Subcutaneous adipose tissue (tissue), 4 donors: ENCODE results near the gene ST3GAL2. TPM values are rescaled to one million over a fixed set of nuclear protein-coding genes. Genes with fewer than 3 reads are reported as not detected.

Experiments used
- CTCF ChIP-seq: fragments of 450-650 bp; IDR thresholded peaks from one replicate; pipeline ENCODE4 v1.5.1; 2016; ENCODE audit warnings: low read depth, mild to moderate bottlenecking, control low read depth, antibody characterized with exemption, moderate library complexity
- total RNA-seq, 4 donors: library from RNA; depleted of rRNA; stranded (reverse); fragments of >200 nt; gene quantifications; one replicate each; pipeline ENCODE4 v1.1.0, GENCODE V29; 2016

The ST3GAL2 gene
- total RNA-seq, 4 donors from 2014 or later = 9.9 to 14.1 (median 13.1) TPM

- TF ChIP-seq CTCF = no peak
Measured at GRCh38 chr16:70432356-70432722, 6.6 kb downstream of the ST3GAL2 start.

- no peak for TF ChIP-seq CTCF
Measured at GRCh38 chr16:70430667-70431536, 8.0 kb downstream of the ST3GAL2 start.

GRCh38 chr16:70429888-70430666, 8.8 kb downstream of the ST3GAL2 start:
- TF ChIP-seq CTCF = no peak

- no peak for TF ChIP-seq CTCF
Measured at GRCh38 chr16:70428178-70428998, 10.5 kb downstream of the ST3GAL2 start.

- TF ChIP-seq CTCF = no peak
Measured at GRCh38 chr16:70427786-70428177, 11.1 kb downstream of the ST3GAL2 start.

GRCh38 chr16:70422543-70422942, 16.4 kb downstream of the ST3GAL2 start:
- TF ChIP-seq CTCF = no peak
